ENCODE measurements around the gene TMIE. TPM values are rescaled to one million over a fixed set of nuclear protein-coding genes. Genes with fewer than 3 reads are reported as not detected.

Gene TMIE
- polyA plus RNA-seq, 1 donor (not counting 4 experiments of a cell fraction or from before 2014, with no cell fraction given) = 0.07 TPM

DNA sequence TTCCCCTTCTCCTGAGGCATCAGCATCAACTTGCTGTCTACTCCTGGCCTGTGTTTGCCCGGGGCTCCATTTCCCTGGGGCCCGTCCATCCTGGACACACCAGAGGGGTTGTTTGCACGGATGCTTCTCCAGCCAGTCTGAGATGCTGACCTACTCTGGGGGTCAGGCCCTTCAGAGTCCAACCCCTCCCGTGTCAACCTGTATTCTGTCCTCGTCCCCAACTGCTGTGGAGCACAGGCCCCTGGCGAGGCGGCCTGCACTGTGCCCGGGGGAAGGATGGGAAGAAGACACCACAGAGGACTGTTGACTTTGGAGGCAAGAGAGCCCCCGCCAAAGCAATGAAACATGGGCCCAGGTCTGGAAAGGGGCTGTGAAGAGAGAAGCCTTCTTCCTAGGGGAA lies 33.5 kb upstream of the TMIE start:
- no peaks in the 10 kb centered on the region for H3K9me3 ChIP-seq (ENCODE audit: control insufficient read depth, low read depth, low read length)
- no peak overlapping the region for H3K4me2 ChIP-seq (ENCODE audit: control insufficient read depth, extremely low read depth, insufficient read depth, low read depth, low read length)
- no peaks in the 10 kb centered on the region for H3K9me1 ChIP-seq (ENCODE audit: control insufficient read depth, extremely low read depth, insufficient read depth, low read length)
- TF ChIP-seq EZH2 (IDR thresholded peaks at IDR 0.05; ENCODE audit: low read length) = no peak
- TF ChIP-seq, protein P1, sequence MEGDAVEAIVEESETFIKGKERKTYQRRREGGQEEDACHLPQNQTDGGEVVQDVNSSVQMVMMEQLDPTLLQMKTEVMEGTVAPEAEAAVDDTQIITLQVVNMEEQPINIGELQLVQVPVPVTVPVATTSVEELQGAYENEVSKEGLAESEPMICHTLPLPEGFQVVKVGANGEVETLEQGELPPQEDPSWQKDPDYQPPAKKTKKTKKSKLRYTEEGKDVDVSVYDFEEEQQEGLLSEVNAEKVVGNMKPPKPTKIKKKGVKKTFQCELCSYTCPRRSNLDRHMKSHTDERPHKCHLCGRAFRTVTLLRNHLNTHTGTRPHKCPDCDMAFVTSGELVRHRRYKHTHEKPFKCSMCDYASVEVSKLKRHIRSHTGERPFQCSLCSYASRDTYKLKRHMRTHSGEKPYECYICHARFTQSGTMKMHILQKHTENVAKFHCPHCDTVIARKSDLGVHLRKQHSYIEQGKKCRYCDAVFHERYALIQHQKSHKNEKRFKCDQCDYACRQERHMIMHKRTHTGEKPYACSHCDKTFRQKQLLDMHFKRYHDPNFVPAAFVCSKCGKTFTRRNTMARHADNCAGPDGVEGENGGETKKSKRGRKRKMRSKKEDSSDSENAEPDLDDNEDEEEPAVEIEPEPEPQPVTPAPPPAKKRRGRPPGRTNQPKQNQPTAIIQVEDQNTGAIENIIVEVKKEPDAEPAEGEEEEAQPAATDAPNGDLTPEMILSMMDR (optimal IDR thresholded peaks at IDR 0.05 in 1 of 3, IDR thresholded peaks at IDR 0.05 in 1 of 3, conservative IDR thresholded peaks at IDR 0.05 in 1 of 3; ENCODE audit: extremely low read depth in 1 of 3, insufficient read depth in 2 of 3, low read length in 3 of 3) = no peak
- no peak for DNase-seq (ENCODE audit: low read depth, low spot score)
- dilution Hi-C loops (cut with MboI; ENCODE audit: extremely low pct_ligation_motif_present, low sequenced_read_pairs) = no loop called here
- FAIRE-seq = no peak
- H3K79me2 ChIP-seq (ENCODE audit: control insufficient read depth, insufficient read depth, low read length) = no peaks in the 10 kb centered on the region
- H3K27me3 ChIP-seq (ENCODE audit: control insufficient read depth, extremely low read depth, insufficient read depth, low read length) = no peaks in the 10 kb centered on the region
- peaks cover 12 to 15% of the 10 kb centered on the region in 2 experiments for H3K36me3 ChIP-seq (ENCODE audit: control insufficient read depth in 2 of 2, extremely low read depth in 1 of 2, insufficient read depth in 2 of 2, low read length in 2 of 2)
- no peak overlapping the region for H2AFZ ChIP-seq (ENCODE audit: control insufficient read depth, low read length)
- no peak overlapping the region for H3K27ac ChIP-seq (ENCODE audit: control insufficient read depth, insufficient read depth, low read length)
- no peaks in the 10 kb centered on the region for H4K20me1 ChIP-seq (ENCODE audit: control insufficient read depth, extremely low read depth, insufficient read depth, low read length)
- no peak overlapping the region for H3K4me3 ChIP-seq (ENCODE audit: control insufficient read depth in 2 of 3, extremely low read depth in 1 of 3, insufficient read depth in 2 of 3, low read depth in 1 of 3, low read length in 3 of 3)
- H3K9ac ChIP-seq (ENCODE audit: control insufficient read depth, extremely low read depth, insufficient read depth, low read length) = no peak overlapping the region
- no peaks in the 10 kb centered on the region for H3K4me1 ChIP-seq (ENCODE audit: control insufficient read depth, extremely low read depth, insufficient read depth, low read length)

DNA sequence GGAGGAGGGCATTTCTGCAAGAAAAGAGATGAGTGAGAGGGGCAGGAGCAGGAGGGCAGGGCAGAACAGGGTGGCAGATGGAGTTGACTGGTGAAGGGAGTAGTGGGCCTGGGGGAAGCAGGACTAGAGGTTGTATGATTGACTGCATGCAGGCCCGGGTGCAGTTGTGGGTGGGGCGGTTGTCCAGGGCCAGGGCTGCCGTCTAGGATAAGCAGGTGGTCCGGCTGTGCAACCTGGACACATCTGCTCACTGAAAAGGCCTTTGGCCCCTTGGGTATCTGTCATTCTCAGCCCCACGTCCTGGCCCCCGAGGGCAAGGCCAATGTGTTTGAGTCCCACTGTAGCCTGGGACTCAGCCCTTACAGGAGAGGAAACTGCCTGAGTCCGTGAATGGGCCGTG lies 33.1 kb upstream of the TMIE start:
- no peaks in the 10 kb centered on the region for H3K9me1 ChIP-seq (ENCODE audit: control insufficient read depth, extremely low read depth, insufficient read depth, low read length)
- TF ChIP-seq, protein P1 (optimal IDR thresholded peaks at IDR 0.05 in 1 of 3, IDR thresholded peaks at IDR 0.05 in 1 of 3, conservative IDR thresholded peaks at IDR 0.05 in 1 of 3; ENCODE audit: extremely low read depth in 1 of 3, insufficient read depth in 2 of 3, low read length in 3 of 3) = no peak
- no peak for TF ChIP-seq EZH2 (IDR thresholded peaks at IDR 0.05; ENCODE audit: low read length)
- H4K20me1 ChIP-seq (ENCODE audit: control insufficient read depth, extremely low read depth, insufficient read depth, low read length) = no peaks in the 10 kb centered on the region
- no peaks in the 10 kb centered on the region for H3K4me1 ChIP-seq (ENCODE audit: control insufficient read depth, extremely low read depth, insufficient read depth, low read length)
- H3K9me3 ChIP-seq (ENCODE audit: control insufficient read depth, low read depth, low read length) = no peaks in the 10 kb centered on the region
- no peaks in the 10 kb centered on the region for H3K79me2 ChIP-seq (ENCODE audit: control insufficient read depth, insufficient read depth, low read length)
- peaks cover 15% of the 10 kb centered on the region in 2 experiments for H3K36me3 ChIP-seq (ENCODE audit: control insufficient read depth in 2 of 2, extremely low read depth in 1 of 2, insufficient read depth in 2 of 2, low read length in 2 of 2)
- H2AFZ ChIP-seq (ENCODE audit: control insufficient read depth, low read length) = no peak overlapping the region
- DNase-seq (ENCODE audit: low read depth, low spot score) (no peak), FAIRE-seq (no peak)
- H3K27me3 ChIP-seq (ENCODE audit: control insufficient read depth, extremely low read depth, insufficient read depth, low read length) = no peaks in the 10 kb centered on the region
- dilution Hi-C loops (cut with MboI; ENCODE audit: extremely low pct_ligation_motif_present, low sequenced_read_pairs) = no loop called here
- H3K4me2 ChIP-seq (ENCODE audit: control insufficient read depth, extremely low read depth, insufficient read depth, low read depth, low read length) = no peak overlapping the region
- no peak overlapping the region for H3K9ac ChIP-seq (ENCODE audit: control insufficient read depth, extremely low read depth, insufficient read depth, low read length)
- H3K27ac ChIP-seq (ENCODE audit: control insufficient read depth, insufficient read depth, low read length) = no peak overlapping the region
- no peak overlapping the region for H3K4me3 ChIP-seq (ENCODE audit: control insufficient read depth in 2 of 3, extremely low read depth in 1 of 3, insufficient read depth in 2 of 3, low read depth in 1 of 3, low read length in 3 of 3)
